Measurements from ENCODE around the gene TNF. TPM values are rescaled to one million over a fixed set of nuclear protein-coding genes. Genes with fewer than 3 reads are reported as not detected.

The TNF gene
- total RNA-seq, 1 experiment from 2014 or later, result not detected

GRCh38 chr6:31587791-31588777, 12.7 kb downstream of the TNF start:
- Histone ChIP-seq H3K56ac (ENCODE audit: insufficient read length, low read depth, low read length) (no peak overlapping the region), H4K8ac (replicated peaks; ENCODE audit: insufficient read length, low read depth, low read length) (no peak overlapping the region), H3K27me3 (ENCODE audit: insufficient read depth, low read length) (no peaks in the 10 kb centered on the region), H2BK15ac (ENCODE audit: low read depth, low read length) (no peak overlapping the region), H3K79me1 (ENCODE audit: insufficient read depth, low read depth, low read length, poor library complexity, severe bottlenecking) (no peaks in the 10 kb centered on the region), H2AFZ (ENCODE audit: low read length) (no peak overlapping the region), H3K23me2 (ENCODE audit: insufficient read length, low read depth, low read length, poor library complexity, severe bottlenecking) (peaks cover 2% of the 10 kb centered on the region), H3K27ac (ENCODE audit: insufficient read length, low read depth, low read length) (no peak overlapping the region), H3K79me2 (ENCODE audit: insufficient read depth, low read length) (no peaks in the 10 kb centered on the region), H4K91ac (ENCODE audit: insufficient read length, low read depth, low read length) (no peak overlapping the region), H2AK5ac (ENCODE audit: insufficient read length, low read length) (no peak overlapping the region), H4K5ac (ENCODE audit: insufficient read length, low read depth, low read length) (no peak overlapping the region), H3K4me1 (ENCODE audit: insufficient read depth, low read length) (no peaks in the 10 kb centered on the region; the same call in 1 of the 2 replicates), H4K20me1 (ENCODE audit: control insufficient read depth, insufficient read depth, insufficient read length) (no peaks in the 10 kb centered on the region), H2BK20ac (ENCODE audit: low read depth, low read length, poor library complexity, severe bottlenecking) (no peak overlapping the region), H3K9ac (ENCODE audit: extremely low read depth, insufficient read length, low read length) (no peak overlapping the region), H2BK12ac (ENCODE audit: insufficient read length, low read depth, low read length) (no peak overlapping the region), H3K14ac (ENCODE audit: insufficient read depth, low read length) (no peak overlapping the region), H3K4ac (ENCODE audit: low read depth, low read length) (no peak overlapping the region), H3T11ph (ENCODE audit: low read length) (no peak overlapping the region), H3K18ac (ENCODE audit: insufficient read length, low read depth, low read length) (no peak overlapping the region), H3K9me3 (ENCODE audit: control insufficient read depth, low read depth, low read length) (no peaks in the 10 kb centered on the region), H3K23ac (ENCODE audit: insufficient read length, low read depth, low read length) (no peak overlapping the region), H3K4me2 (ENCODE audit: insufficient read depth, insufficient read length, low read length) (no peak overlapping the region), H2BK5ac (ENCODE audit: insufficient read length, low read length) (no peak overlapping the region), H2BK120ac (ENCODE audit: low read depth, low read length, poor library complexity, severe bottlenecking) (no peak overlapping the region)
- H3K4me3 Mint-ChIP-seq, result no peak overlapping the region
- peaks cover 11 to 25% of the 10 kb centered on the region in 2 experiments for H3K4me1 Mint-ChIP-seq
- no peaks in the 10 kb centered on the region; a peak in 1 of 5 replicates for H3K9me3 Mint-ChIP-seq
- no peak for DNase-seq
- no CpG with 5 or more reads among the region's 12 CpGs for WGBS (ENCODE audit: extremely low coverage, insufficient read length, low lambda C conversion rate)
- peaks cover 10% of the 10 kb centered on the region for H3K27me3 Mint-ChIP-seq (ENCODE audit: low read depth)
- H3K27ac Mint-ChIP-seq, result peak overlapping the region; percentile 3 to 65 (median 50); a peak in 2 of 7 replicates
- no peak for TF ChIP-seq CTCF (conservative IDR thresholded peaks at IDR 0.05)
- no peaks in the 10 kb centered on the region for H3K36me3 Mint-ChIP-seq (ENCODE audit: insufficient read depth in 1 of 3, low read depth in 3 of 3)
